ENCODE results near the gene PLCB1.

Gene PLCB1

DNA sequence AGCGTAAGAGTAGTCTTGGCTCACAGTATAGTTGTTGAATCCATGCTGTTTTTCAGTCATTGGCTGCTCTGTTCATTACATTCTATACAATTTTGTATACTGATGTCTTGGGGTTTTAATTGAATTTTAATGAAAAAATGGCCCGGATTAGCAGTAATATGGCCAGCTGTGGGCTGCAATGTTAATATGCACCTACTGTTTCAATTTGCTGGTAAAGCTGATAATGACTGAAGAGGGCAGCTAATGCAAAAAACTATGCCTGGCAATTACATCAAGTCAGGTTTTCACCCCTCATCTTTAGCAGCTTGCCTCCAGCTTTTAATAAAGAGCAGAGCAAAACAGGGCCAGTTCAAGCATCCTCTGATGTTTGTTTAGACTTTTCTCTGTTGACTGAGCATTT, 394.5 kb downstream of the PLCB1 start:
- H3K36me3 ChIP-seq, result no peaks in the 10 kb centered on the region
- H3K4me1 ChIP-seq, result no peaks in the 10 kb centered on the region
- no peak overlapping the region for H3K27ac ChIP-seq
- no peaks in the 10 kb centered on the region for H3K9me3 ChIP-seq
- H3K4me3 ChIP-seq, result no peak overlapping the region
- H3K27me3 ChIP-seq, result no peaks in the 10 kb centered on the region
- intact Hi-C loops (cut with DNase I; ENCODE audit: low total_unique reads), result no loop called here
- TF ChIP-seq, protein P1, sequence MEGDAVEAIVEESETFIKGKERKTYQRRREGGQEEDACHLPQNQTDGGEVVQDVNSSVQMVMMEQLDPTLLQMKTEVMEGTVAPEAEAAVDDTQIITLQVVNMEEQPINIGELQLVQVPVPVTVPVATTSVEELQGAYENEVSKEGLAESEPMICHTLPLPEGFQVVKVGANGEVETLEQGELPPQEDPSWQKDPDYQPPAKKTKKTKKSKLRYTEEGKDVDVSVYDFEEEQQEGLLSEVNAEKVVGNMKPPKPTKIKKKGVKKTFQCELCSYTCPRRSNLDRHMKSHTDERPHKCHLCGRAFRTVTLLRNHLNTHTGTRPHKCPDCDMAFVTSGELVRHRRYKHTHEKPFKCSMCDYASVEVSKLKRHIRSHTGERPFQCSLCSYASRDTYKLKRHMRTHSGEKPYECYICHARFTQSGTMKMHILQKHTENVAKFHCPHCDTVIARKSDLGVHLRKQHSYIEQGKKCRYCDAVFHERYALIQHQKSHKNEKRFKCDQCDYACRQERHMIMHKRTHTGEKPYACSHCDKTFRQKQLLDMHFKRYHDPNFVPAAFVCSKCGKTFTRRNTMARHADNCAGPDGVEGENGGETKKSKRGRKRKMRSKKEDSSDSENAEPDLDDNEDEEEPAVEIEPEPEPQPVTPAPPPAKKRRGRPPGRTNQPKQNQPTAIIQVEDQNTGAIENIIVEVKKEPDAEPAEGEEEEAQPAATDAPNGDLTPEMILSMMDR (IDR thresholded peaks at IDR 0.05), result no peak
- DNase-seq, result no peak

DNA sequence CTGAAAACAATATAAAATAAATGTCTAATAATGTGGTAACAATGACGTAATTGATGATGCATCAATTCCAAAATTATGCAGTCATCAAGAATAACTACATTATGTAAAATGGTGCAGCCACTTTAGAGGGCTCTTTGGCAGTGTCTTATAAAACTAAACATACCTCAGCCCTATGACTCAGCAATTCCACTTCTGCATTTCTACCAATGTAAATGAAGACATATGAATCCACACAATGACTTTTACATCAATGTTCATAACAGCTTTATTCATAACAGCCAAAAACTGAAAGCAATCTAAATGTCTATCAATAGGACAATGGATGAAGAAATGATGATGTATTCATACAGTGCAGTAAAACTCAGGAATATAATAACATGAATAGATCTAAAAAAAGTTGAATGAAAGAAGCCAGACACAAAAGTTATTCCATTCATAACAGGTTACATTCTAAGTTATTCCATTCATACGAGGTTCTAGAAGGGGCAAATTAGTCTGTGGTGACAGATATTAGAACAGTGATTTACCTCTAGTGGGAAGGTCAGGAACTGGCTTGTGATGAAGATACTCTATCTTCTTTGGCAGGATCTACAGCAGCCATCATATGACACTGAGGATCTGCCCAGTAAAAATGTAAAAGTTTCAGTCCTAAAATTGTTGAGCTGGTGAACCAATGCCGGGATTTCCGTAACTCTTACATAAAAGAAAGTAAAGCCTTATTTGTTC, 396.1 kb downstream of the PLCB1 start:
- intact Hi-C loops (cut with DNase I; ENCODE audit: low total_unique reads), result no loop called here
- no peaks in the 10 kb centered on the region for H3K4me1 ChIP-seq
- no peak for DNase-seq
- H3K4me3 ChIP-seq, result no peak overlapping the region
- TF ChIP-seq, protein P1 (IDR thresholded peaks at IDR 0.05), result no peak
- no peak overlapping the region for H3K27ac ChIP-seq
- no peaks in the 10 kb centered on the region for H3K36me3 ChIP-seq
- no peaks in the 10 kb centered on the region for H3K9me3 ChIP-seq
- no peaks in the 10 kb centered on the region for H3K27me3 ChIP-seq

DNA sequence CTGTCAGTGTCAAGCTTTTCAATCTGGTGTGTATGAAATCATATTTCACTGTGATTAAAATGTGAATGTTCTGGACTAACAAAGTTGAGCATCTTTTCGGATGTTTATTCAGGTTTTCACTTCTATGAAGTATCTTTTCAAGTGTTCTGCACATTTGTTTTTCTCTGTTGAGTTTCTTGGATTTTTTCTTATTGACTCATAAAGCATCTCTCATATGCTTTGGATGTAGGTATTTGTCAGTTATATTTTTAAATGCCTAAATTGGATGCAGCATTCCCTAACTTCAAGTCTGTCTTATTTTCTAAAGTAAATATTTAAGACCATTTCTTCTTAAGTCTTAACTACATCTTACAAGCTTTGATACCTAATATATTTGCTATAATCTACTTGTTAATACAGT, 398.0 kb downstream of the PLCB1 start:
- intact Hi-C loops (cut with DNase I; ENCODE audit: low total_unique reads), result no loop called here
- no peak overlapping the region for H3K27ac ChIP-seq
- no peak for DNase-seq

DNA sequence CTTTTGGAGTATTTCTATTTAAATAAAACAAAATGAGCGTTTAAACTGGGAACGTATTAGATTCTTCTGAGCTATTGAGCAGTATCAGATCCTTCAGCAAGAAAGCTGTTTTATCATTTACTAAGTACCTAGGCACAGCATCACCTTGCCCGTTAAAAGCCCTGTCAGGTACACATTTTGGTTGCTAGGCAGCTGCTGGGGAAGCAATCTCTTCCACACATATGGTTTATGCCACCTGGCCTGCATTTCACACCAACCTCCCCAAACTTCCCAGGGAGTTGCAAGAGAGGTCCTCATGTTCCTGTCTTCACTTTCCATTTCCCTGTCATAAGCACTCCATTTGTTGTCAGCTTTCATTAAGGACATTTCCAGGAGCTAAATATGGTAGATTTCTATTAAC, 400.1 kb downstream of the PLCB1 start:
- no peaks in the 10 kb centered on the region for H3K9me3 ChIP-seq
- no peak overlapping the region for H3K4me3 ChIP-seq
- intact Hi-C loops (cut with DNase I; ENCODE audit: low total_unique reads), result no loop called here
- no peaks in the 10 kb centered on the region for H3K27me3 ChIP-seq
- no peak for DNase-seq
- no peak overlapping the region for H3K27ac ChIP-seq
- TF ChIP-seq, protein P1 (IDR thresholded peaks at IDR 0.05), result no peak
- H3K4me1 ChIP-seq, result no peaks in the 10 kb centered on the region
- no peaks in the 10 kb centered on the region for H3K36me3 ChIP-seq

More for the DNA sequence above, 398.0 kb downstream of the PLCB1 start:
- TF ChIP-seq, protein P1 (IDR thresholded peaks at IDR 0.05), result no peak
- Histone ChIP-seq H3K36me3 (no peaks in the 10 kb centered on the region), H3K27me3 (no peaks in the 10 kb centered on the region), H3K4me3 (no peak overlapping the region), H3K4me1 (no peaks in the 10 kb centered on the region), H3K9me3 (no peaks in the 10 kb centered on the region)

DNA sequence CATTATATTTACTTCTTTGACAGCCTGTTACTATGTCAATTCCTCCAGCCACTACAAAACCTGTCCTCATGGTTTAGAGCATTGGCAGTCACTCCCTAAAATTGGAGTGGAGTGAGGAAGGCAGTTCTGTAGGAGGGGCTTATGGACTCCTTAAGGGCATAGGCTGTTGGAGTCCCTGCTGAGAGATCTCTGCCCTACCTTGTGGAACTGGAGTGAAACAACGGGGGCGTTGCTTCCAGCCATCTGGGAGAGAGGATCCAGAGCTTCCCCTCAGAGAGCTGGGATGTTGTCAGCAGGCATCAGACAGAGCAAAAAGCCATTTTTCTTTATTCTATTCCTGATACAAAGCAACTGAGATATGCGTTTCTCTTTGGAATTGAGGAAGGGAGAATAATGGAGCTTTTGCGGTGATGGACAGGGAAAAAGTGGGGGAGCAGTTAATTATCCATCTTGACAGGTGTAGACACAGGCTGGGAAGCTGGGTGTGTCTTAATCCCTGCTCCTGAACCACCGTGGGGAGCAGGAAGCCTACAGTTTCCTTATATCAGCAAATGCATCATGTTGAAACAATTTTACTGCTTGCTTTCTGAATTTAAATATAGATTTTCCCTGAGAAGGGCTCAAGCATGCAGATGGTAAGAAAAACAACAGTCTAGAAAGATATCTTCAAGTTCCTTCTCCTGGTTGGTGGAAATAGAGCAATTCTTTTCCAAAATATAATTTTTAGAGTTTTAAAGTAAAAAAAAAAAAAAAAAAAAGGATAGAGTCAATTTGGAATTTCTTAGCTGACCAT, 402.5 kb downstream of the PLCB1 start:
- Histone ChIP-seq H3K4me1 (no peaks in the 10 kb centered on the region), H3K27me3 (no peaks in the 10 kb centered on the region), H3K9me3 (no peaks in the 10 kb centered on the region), H3K36me3 (no peaks in the 10 kb centered on the region), H3K4me3 (no peak overlapping the region), H3K27ac (no peak overlapping the region)
- TF ChIP-seq, protein P1 (IDR thresholded peaks at IDR 0.05), result no peak
- intact Hi-C loops (cut with DNase I; ENCODE audit: low total_unique reads), result no loop called here
- DNase-seq, result no peak
